HG02973 (cell line): ENCODE results near the gene TNKS2.

Experiments used
- ATAC-seq: cut with Tn5 transposase; IDR thresholded peaks from one replicate; pipeline ENCODE4 v1.9.1; 2021; ENCODE audit warnings: moderate library complexity; ENCODE audit not compliant: unreplicated experiment

The TNKS2 gene

DNA sequence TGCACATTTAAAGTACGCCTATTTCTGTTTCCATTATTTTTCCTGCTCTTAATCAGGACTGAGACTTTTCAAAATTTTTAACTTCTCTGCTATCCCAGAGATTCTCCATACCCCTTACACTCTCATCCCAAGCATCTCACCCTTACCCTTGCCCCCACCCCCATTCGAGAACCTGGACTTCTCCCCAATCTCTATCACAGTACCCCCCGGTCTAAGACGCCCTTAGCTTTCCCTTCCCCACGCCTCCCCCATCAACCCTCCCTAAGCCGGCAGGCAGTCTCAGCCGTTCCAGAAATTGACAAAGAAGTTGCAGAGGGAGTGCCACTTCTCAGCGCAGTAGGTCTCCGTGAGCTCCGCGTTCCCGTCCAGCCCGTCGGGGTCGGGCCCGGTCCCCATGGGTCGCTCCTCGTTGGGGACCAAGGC is 109.7 kb downstream of the TNKS2 start:
- ATAC-seq: no peak

GRCh38 chr10:91908337-91909116 is 110.3 kb downstream of the TNKS2 start:
- ATAC-seq: peak; percentile 93

- ATAC-seq: no peak
Measured at GRCh38 chr10:91909117-91909677, 111.0 kb downstream of the TNKS2 start, which contains the start of gene FGFBP3. FGFBP3 (minus strand) TSS chr10:91909486; CDS start chr10:91908969, 517 bp downstream.

GRCh38 chr10:91910467-91910866 is 112.2 kb downstream of the TNKS2 start:
- ATAC-seq: no peak
